AG09309 (cell line): Measurements from ENCODE around the gene PCAT7.
A peak's percentile ranks its signal among the peaks of the same experiment; 100 is the strongest.

ENCODE experiments used
- DNase-seq: peaks from one replicate; pipeline ENCODE4 v3.0.0-alpha.2; 2010; ENCODE audit warnings: low read depth
- H3K4me3 ChIP-seq: 2 replicates; pipeline ENCODE4 v1.5.1; 2011; ENCODE audit warnings: mild to moderate bottlenecking, low read depth, low read length, moderate library complexity; ENCODE audit not compliant: control insufficient read depth
- CTCF ChIP-seq: IDR thresholded peaks from 2 replicates; pipeline ENCODE4 v1.5.1; 2011; ENCODE audit warnings: mild to moderate bottlenecking, low read depth, low read length, inconsistent platforms; ENCODE audit not compliant: insufficient read depth, control insufficient read depth; ENCODE audit errors: missing control alignments

The PCAT7 gene

GRCh38 chr9:94600715-94601114 lies 45.8 kb downstream of the PCAT7 start:
- H3K4me3 ChIP-seq, result no peak overlapping the region
- no peak for DNase-seq
- no peak for TF ChIP-seq CTCF

GRCh38 chr9:94602666-94603065 lies 47.8 kb downstream of the PCAT7 start:
- H3K4me3 ChIP-seq, result no peak overlapping the region

GRCh38 chr9:94603259-94604160 lies 48.6 kb downstream of the PCAT7 start:
- peak; percentile 71 for TF ChIP-seq CTCF
- DNase-seq, result peak; percentile 16
- no peak overlapping the region for H3K4me3 ChIP-seq

More at GRCh38 chr9:94602666-94603065, 47.8 kb downstream of the PCAT7 start:
- TF ChIP-seq CTCF, result no peak
- DNase-seq, result no peak

GRCh38 chr9:94606646-94607422 lies 52.0 kb downstream of the PCAT7 start:
- no peak for DNase-seq
- no peak for TF ChIP-seq CTCF
- H3K4me3 ChIP-seq, result no peak overlapping the region

- no peak for TF ChIP-seq CTCF
- H3K4me3 ChIP-seq, result no peak overlapping the region
- DNase-seq, result no peak
Observed at GRCh38 chr9:94607423-94607691, 52.5 kb downstream of the PCAT7 start.

- no peak overlapping the region for H3K4me3 ChIP-seq
- TF ChIP-seq CTCF, result no peak
- DNase-seq, result no peak
Observed at GRCh38 chr9:94610181-94610606, 55.3 kb downstream of the PCAT7 start.
